NCI-H146 treated with DMSO at 0.1 percent for 48 hours (cell line): ENCODE measurements around the gene KCNIP2.

ENCODE experiments used
- DNase-seq: peaks from one replicate; lab custom pipeline; 2025; ENCODE audit not compliant: unreplicated experiment; lab: John Stamatoyannopoulos, UW

The KCNIP2 gene

GRCh38 chr10:101783736-101784118 is 59.9 kb downstream of the KCNIP2 start:
- DNase-seq = no peak

- DNase-seq = peak; percentile 54
Measured at GRCh38 chr10:101782811-101783735, 60.5 kb downstream of the KCNIP2 start, which contains the start of gene NPM3. NPM3 (minus strand) TSS chr10:101783446; CDS start chr10:101783390, 56 bp downstream.

GRCh38 chr10:101781984-101782810 is 61.4 kb downstream of the KCNIP2 start:
- DNase-seq = no peak

- no peak for DNase-seq
Measured at GRCh38 chr10:101781655-101781983, 62.0 kb downstream of the KCNIP2 start.

GRCh38 chr10:101780818-101781654 is 62.6 kb downstream of the KCNIP2 start:
- DNase-seq = peak; percentile 28

GRCh38 chr10:101780187-101780817 is 63.3 kb downstream of the KCNIP2 start:
- no peak for DNase-seq

GRCh38 chr10:101779544-101780186 is 63.9 kb downstream of the KCNIP2 start:
- no peak for DNase-seq

GRCh38 chr10:101778781-101779543 is 64.6 kb downstream of the KCNIP2 start:
- DNase-seq = no peak

GRCh38 chr10:101778151-101778780 is 65.3 kb downstream of the KCNIP2 start:
- no peak for DNase-seq

GRCh38 chr10:101777619-101778145 is 65.9 kb downstream of the KCNIP2 start:
- DNase-seq = no peak

- no peak for DNase-seq
Measured at GRCh38 chr10:101776161-101776817, 67.3 kb downstream of the KCNIP2 start.
